Measurements from ENCODE around the gene FKBP2.

FKBP2 gene

GRCh38 chr11:64250415-64251015, 9.6 kb downstream of the FKBP2 start:
- DNase-seq: peak; percentile 24

- peak; percentile 78 for DNase-seq
These were observed 10.3 kb downstream of the FKBP2 start, which contains the start of gene PLCB3 for GRCh38 chr11:64251016-64251752. Gene PLCB3 (plus strand): TSS chr11:64251530. CDS start chr11:64251650, 120 bp downstream.

- DNase-seq: peak; percentile 55
These were observed 10.8 kb downstream of the FKBP2 start for GRCh38 chr11:64251753-64252002.

GRCh38 chr11:64252003-64252872, 11.3 kb downstream of the FKBP2 start:
- DNase-seq: no peak

GRCh38 chr11:64253043-64253442, 12.1 kb downstream of the FKBP2 start:
- no peak for DNase-seq

- DNase-seq: no peak
These were observed 12.6 kb downstream of the FKBP2 start for GRCh38 chr11:64253481-64253880.

- DNase-seq: no peak
These were observed 13.4 kb downstream of the FKBP2 start for GRCh38 chr11:64254326-64254725.

GRCh38 chr11:64255135-64256128, 14.5 kb downstream of the FKBP2 start:
- no peak for DNase-seq

GRCh38 chr11:64256300-64256699, 15.4 kb downstream of the FKBP2 start:
- no peak for DNase-seq

- no peak for DNase-seq
These were observed 17.5 kb downstream of the FKBP2 start for GRCh38 chr11:64258356-64258755.

- DNase-seq: no peak
These were observed 18.1 kb downstream of the FKBP2 start for GRCh38 chr11:64258946-64259532.

GRCh38 chr11:64259533-64260067, 18.7 kb downstream of the FKBP2 start:
- DNase-seq: no peak

- no peak for DNase-seq
These were observed 19.3 kb downstream of the FKBP2 start for GRCh38 chr11:64260147-64260708.

- DNase-seq: no peak
These were observed 20.7 kb downstream of the FKBP2 start for GRCh38 chr11:64261556-64262080.

GRCh38 chr11:64262271-64263002, 21.5 kb downstream of the FKBP2 start:
- no peak for DNase-seq

- peak; percentile 82 for DNase-seq
These were observed 22.4 kb downstream of the FKBP2 start for GRCh38 chr11:64263021-64263946.

- no peak for DNase-seq
These were observed 23.0 kb downstream of the FKBP2 start for GRCh38 chr11:64263947-64264317.

- DNase-seq: peak; percentile 29
These were observed 23.5 kb downstream of the FKBP2 start for GRCh38 chr11:64264371-64264852.
